Spleen (tissue), 11 donors: ENCODE data around the gene SUPT5H. TPM values are rescaled to one million over a fixed set of nuclear protein-coding genes. Genes with fewer than 3 reads are reported as not detected.

Experiments used
- DNase-seq: peaks from one replicate; pipeline ENCODE4 v3.0.0-alpha.2; 2020
- H3K27ac ChIP-seq, 8 donors: fragments of 200-600 bp; sonication (generic) in 7 of 8; 1 replicate in 4 of 8; 2 replicates in 4 of 8; pipeline versions ENCODE4 v1.5.0 to v1.8.0; 2016 to 2021; ENCODE audit warnings: inconsistent platforms in 4 of 8, mild to moderate bottlenecking in 4 of 8, moderate library complexity in 1 of 8
- H3K27me3 ChIP-seq, 7 donors: fragments of 200-600 bp; sonication (generic) in 6 of 7; replicated peaks in 1 of 7; 1 replicate in 4 of 7; 2 replicates in 3 of 7; pipeline versions ENCODE4 v1.5.0 to v1.8.0; 2016 to 2021; ENCODE audit warnings: inconsistent platforms in 3 of 7, mild to moderate bottlenecking in 1 of 7
- H3K36me3 ChIP-seq, 6 donors: fragments of 200-600 bp; sonication (generic) in 5 of 6; 1 replicate in 4 of 6; 2 replicates in 2 of 6; pipeline versions ENCODE4 v1.5.0 to v1.8.0; 2016 to 2021; ENCODE audit warnings: inconsistent platforms in 2 of 6
- H3K4me1 ChIP-seq, 6 donors: fragments of 200-600 bp; sonication (generic) in 5 of 6; 1 replicate in 3 of 6; 2 replicates in 3 of 6; pipeline versions ENCODE4 v1.5.0 to v1.8.0; 2016 to 2021; ENCODE audit warnings: inconsistent platforms in 3 of 6
- H3K4me3 ChIP-seq, 8 donors: fragments of 200-600 bp; sonication (generic) in 7 of 8; 1 replicate in 4 of 8; 2 replicates in 4 of 8; pipeline versions ENCODE4 v1.5.0 to v1.8.0; 2016 to 2021; ENCODE audit warnings: inconsistent platforms in 4 of 8, mild to moderate bottlenecking in 4 of 8, moderate library complexity in 2 of 8
- H3K9me3 ChIP-seq, 8 donors: fragments of 200-600 bp; sonication (generic) in 7 of 8; 1 replicate in 4 of 8; 2 replicates in 4 of 8; pipeline versions ENCODE4 v1.5.0 to v1.8.0; 2016 to 2021; ENCODE audit warnings: inconsistent platforms in 4 of 8
- POLR2A ChIP-seq, 3 donors: fragments of 450-650 bp; IDR thresholded peaks; one replicate each; pipeline ENCODE4 v1.5.1; 2017; ENCODE audit warnings: antibody characterized with exemption in 3 of 3, mild to moderate bottlenecking in 1 of 3
- POLR2AphosphoS5 ChIP-seq, 3 donors: sonication (generic); formaldehyde crosslinking; IDR thresholded peaks; one replicate each; pipeline ENCODE4 v1.5.1; 2017; ENCODE audit warnings: antibody characterized with exemption in 3 of 3
- WGBS, 5 donors: extraction: QIAGEN DNeasy Blood & Tissue Kit in 3 of 5; methylation state at CpG; one replicate each; pipeline versions ENCODE4 v1.1.5 to v1.1.7; 2013 to 2018; 5-methylcytosine and 5-hydroxymethylcytosine counted together
- intact Hi-C: fragments of 100-400 bp; cut with DNase I; formaldehyde crosslinking; loops from one replicate; pipeline ENCODE4 v1.15.0; 2023; ENCODE audit warnings: low total_unique reads
- polyA plus RNA-seq, 3 donors: library from polyadenylated mRNA; stranded (reverse); fragments of 200-250 nt; gene quantifications; one replicate each; pipeline ENCODE4 v1.2.1, GENCODE V29; 2013
- total RNA-seq, 7 donors: library from RNA; depleted of rRNA in 3 of 7; stranded (reverse); fragments of >200 nt in 3 of 7; fragmentation: NEBNext Ultra II Directional in 4 of 7; extraction: Animal tissue kit (Norgen Biotek cat#: 25700) in 4 of 7; gene quantifications; one replicate each; pipeline versions ENCODE4 v1.1.0 to v1.2.1, GENCODE V29; 2016 to 2021
- TF ChIP-seq, protein P1 (sequence below), 11 experiments: fragments of 200-600 bp in 7 of 11; fragments of 450-650 bp in 4 of 11; sonication (generic) in 4 of 11; IDR thresholded peaks in 8 of 11; conservative IDR thresholded peaks in 3 of 11; 1 replicate in 7 of 11; 2 replicates in 4 of 11; pipeline versions ENCODE4 v1.4.0 to v1.8.0; 2016 to 2021; ENCODE audit warnings: antibody characterized with exemption in 11 of 11, inconsistent platforms in 4 of 11, mild to moderate bottlenecking in 1 of 11
- donor health status: healthy with polysubstance abuse.
- donor health status: DM: no; HTN: no; CAD: no; lungs with moderate emphysema.
- donor health status: DM: no; HTN: no; CAD: no.
- donor health status: Bipolar disorder and iron deficiency.
- donor health status: healthy.
- donor health status: DM: no; HTN: no; CAD: no.
- donor health status: DM: yes; HTN: yes; CAD: no.

Gene SUPT5H
- total and polyA plus RNA-seq, 10 donors, result 95.8 to 225 (median 109) TPM

GRCh38 chr19:39480337-39481228 is 35.2 kb downstream of the SUPT5H start, which contains the start of gene TIMM50:
TSS of gene TIMM50 (plus strand) at chr19:39480838. CDS start at chr19:39480854, 16 bp downstream.
- peak in 1 of 3 donors; percentile 5 for TF ChIP-seq POLR2A (IDR thresholded peaks at IDR 0.05)
- TF ChIP-seq, protein P1, sequence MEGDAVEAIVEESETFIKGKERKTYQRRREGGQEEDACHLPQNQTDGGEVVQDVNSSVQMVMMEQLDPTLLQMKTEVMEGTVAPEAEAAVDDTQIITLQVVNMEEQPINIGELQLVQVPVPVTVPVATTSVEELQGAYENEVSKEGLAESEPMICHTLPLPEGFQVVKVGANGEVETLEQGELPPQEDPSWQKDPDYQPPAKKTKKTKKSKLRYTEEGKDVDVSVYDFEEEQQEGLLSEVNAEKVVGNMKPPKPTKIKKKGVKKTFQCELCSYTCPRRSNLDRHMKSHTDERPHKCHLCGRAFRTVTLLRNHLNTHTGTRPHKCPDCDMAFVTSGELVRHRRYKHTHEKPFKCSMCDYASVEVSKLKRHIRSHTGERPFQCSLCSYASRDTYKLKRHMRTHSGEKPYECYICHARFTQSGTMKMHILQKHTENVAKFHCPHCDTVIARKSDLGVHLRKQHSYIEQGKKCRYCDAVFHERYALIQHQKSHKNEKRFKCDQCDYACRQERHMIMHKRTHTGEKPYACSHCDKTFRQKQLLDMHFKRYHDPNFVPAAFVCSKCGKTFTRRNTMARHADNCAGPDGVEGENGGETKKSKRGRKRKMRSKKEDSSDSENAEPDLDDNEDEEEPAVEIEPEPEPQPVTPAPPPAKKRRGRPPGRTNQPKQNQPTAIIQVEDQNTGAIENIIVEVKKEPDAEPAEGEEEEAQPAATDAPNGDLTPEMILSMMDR (IDR thresholded peaks at IDR 0.05 in 8 of 11, conservative IDR thresholded peaks at IDR 0.05 in 3 of 11), result peak in 2 of 11 experiments; percentile 19 to 26
- peak; percentile 94 to 96 (median 95) for TF ChIP-seq POLR2AphosphoS5 (IDR thresholded peaks at IDR 0.05)
- DNase-seq, result peak; percentile 99
- intact Hi-C loops, result loop anchor here (5.0 kb wide), 1 partner anchor 52 kb away; the partner anchor contains the start of gene EID2B
- Histone ChIP-seq H3K27me3 (no peaks in the 10 kb centered on the region), H3K9me3 (no peaks in the 10 kb centered on the region), H3K36me3 (peaks cover 0 to 51% (median 27%) of the 10 kb centered on the region in 6 donors), H3K4me3 (peak within 1 kb of the TSS; percentile 89 to 100 (median 96)), H3K4me1 (peaks cover 11 to 35% (median 23%) of the 10 kb centered on the region in 6 donors), H3K27ac (peak within 1 kb of the TSS; percentile 55 to 90 (median 83))
- WGBS, 5 donors, result 0 to 2% (median 1%) methylated on average over 23 to 62 of the region's 62 CpGs

DNA sequence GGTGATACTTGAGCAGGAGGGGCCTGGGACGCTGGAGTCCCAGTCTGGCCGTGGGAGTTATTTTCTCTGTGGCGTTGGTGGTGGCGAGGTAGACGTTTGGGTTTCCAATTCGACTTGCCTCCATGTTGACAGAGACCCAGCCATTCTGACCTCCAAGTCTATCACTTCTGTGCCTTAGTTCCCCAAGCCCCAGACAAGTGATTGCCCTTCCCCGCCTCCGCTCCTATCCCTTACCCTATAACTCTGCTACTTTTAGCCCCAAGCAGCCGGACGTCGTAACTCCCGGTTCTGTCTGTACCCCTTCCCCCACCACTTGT is 35.8 kb downstream of the SUPT5H start:
- peaks cover 0 to 51% (median 27%) of the 10 kb centered on the region in 6 donors for H3K36me3 ChIP-seq
- TF ChIP-seq, protein P1 (IDR thresholded peaks at IDR 0.05 in 8 of 11, conservative IDR thresholded peaks at IDR 0.05 in 3 of 11), result no peak
- TF ChIP-seq POLR2A (IDR thresholded peaks at IDR 0.05), result no peak
- no peak for TF ChIP-seq POLR2AphosphoS5 (IDR thresholded peaks at IDR 0.05)
- intact Hi-C loops, result loop anchor here (5.0 kb wide), 1 partner anchor 51 kb away; the partner anchor contains the start of gene EID2B
- H3K4me3 ChIP-seq, result peak overlapping the region; percentile 89 to 100 (median 96)
- 0 to 3% (median 1%) methylated on average over 12 of the region's 12 CpGs for WGBS, 5 donors
- no peaks in the 10 kb centered on the region for H3K27me3 ChIP-seq
- H3K27ac ChIP-seq, result peak overlapping the region in 6 of 8 donors; percentile 55 to 90 (median 84)
- DNase-seq, result no peak
- H3K4me1 ChIP-seq, result peaks cover 11 to 35% (median 23%) of the 10 kb centered on the region in 6 donors
- H3K9me3 ChIP-seq, result no peaks in the 10 kb centered on the region

- H3K4me1 ChIP-seq, result peaks cover 11 to 35% (median 23%) of the 10 kb centered on the region in 6 donors
- intact Hi-C loops, result loop anchor here (5.0 kb wide), 1 partner anchor 51 kb away; the partner anchor contains the start of gene EID2B
- TF ChIP-seq, protein P1 (IDR thresholded peaks at IDR 0.05 in 8 of 11, conservative IDR thresholded peaks at IDR 0.05 in 3 of 11), result no peak
- TF ChIP-seq POLR2AphosphoS5 (IDR thresholded peaks at IDR 0.05), result no peak
- no peak for TF ChIP-seq POLR2A (IDR thresholded peaks at IDR 0.05)
- WGBS, 5 donors, result 67 to 90% (median 86%) methylated on average over 5 to 11 of the region's 11 CpGs
- H3K9me3 ChIP-seq, result no peaks in the 10 kb centered on the region
- peaks cover 0 to 51% (median 29%) of the 10 kb centered on the region in 6 donors for H3K36me3 ChIP-seq
- peak overlapping the region; percentile 89 to 100 (median 96) for H3K4me3 ChIP-seq
- no peak overlapping the region for H3K27ac ChIP-seq
- no peak for DNase-seq
- no peaks in the 10 kb centered on the region for H3K27me3 ChIP-seq
Measured at GRCh38 chr19:39481676-39482075, 36.3 kb downstream of the SUPT5H start.

GRCh38 chr19:39483141-39483540 is 37.8 kb downstream of the SUPT5H start:
- no peak for DNase-seq
- no peak for TF ChIP-seq POLR2A (IDR thresholded peaks at IDR 0.05)
- TF ChIP-seq, protein P1 (IDR thresholded peaks at IDR 0.05 in 8 of 11, conservative IDR thresholded peaks at IDR 0.05 in 3 of 11), result no peak
- TF ChIP-seq POLR2AphosphoS5 (IDR thresholded peaks at IDR 0.05), result no peak
- Histone ChIP-seq H3K4me1 (peaks cover 11 to 35% (median 23%) of the 10 kb centered on the region in 6 donors), H3K36me3 (peaks cover 0 to 57% (median 43%) of the 10 kb centered on the region in 6 donors), H3K9me3 (no peaks in the 10 kb centered on the region), H3K27me3 (no peaks in the 10 kb centered on the region), H3K4me3 (no peak overlapping the region), H3K27ac (no peak overlapping the region)
- 69 to 80% (median 79%) methylated on average over 6 of the region's 6 CpGs for WGBS, 5 donors
- intact Hi-C loops, result loop anchor here (5.0 kb wide), 1 partner anchor 49 kb away; the partner anchor contains the start of gene EID2B
